ENCODE data around the gene BRWD1. TPM values are rescaled to one million over a fixed set of nuclear protein-coding genes. Genes with fewer than 3 reads are reported as not detected.
A peak's percentile ranks its signal among the peaks of the same experiment; 100 is the strongest.

Gene BRWD1
- total and polyA plus RNA-seq, 2 experiments from 2014 or later = 35.2 to 75.5 TPM

- no peaks in the 10 kb centered on the region for H3K9me3 Mint-ChIP-seq
These were observed 138.3 kb downstream of the BRWD1 start for GRCh38 chr21:39175154-39175553.

GRCh38 chr21:39173716-39174680, 139.4 kb downstream of the BRWD1 start:
- H3K4me2 ChIP-seq = no peak overlapping the region
- no peaks in the 10 kb centered on the region for H3K4me1 ChIP-seq (ENCODE audit: insufficient read depth)
- no peaks in the 10 kb centered on the region for H3F3A ChIP-seq (replicated peaks; ENCODE audit: low read depth)
- H3K27ac ChIP-seq (ENCODE audit: low read depth) = no peak overlapping the region
- no peak overlapping the region for H3K4me3 ChIP-seq
- peaks cover 8% of the 10 kb centered on the region for H4K20me1 ChIP-seq (replicated peaks; ENCODE audit: insufficient read depth)
- no peak overlapping the region for H2AFZ ChIP-seq
- no peak overlapping the region for H3K27ac Mint-ChIP-seq
- H3K9me3 Mint-ChIP-seq = no peaks in the 10 kb centered on the region
- no peaks in the 10 kb centered on the region for H3K27me3 Mint-ChIP-seq (ENCODE audit: insufficient read depth, low read depth, poor library complexity)
- H3K79me2 ChIP-seq (replicated peaks; ENCODE audit: insufficient read depth) = peaks cover 13% of the 10 kb centered on the region; the same call in 1 of the 2 replicates
- peaks cover 8% of the 10 kb centered on the region; the same call in 1 of the 2 replicates for H3K36me3 ChIP-seq (ENCODE audit: insufficient read depth)
- H3K36me3 Mint-ChIP-seq (ENCODE audit: low read depth) = peaks cover 74% of the 10 kb centered on the region
- H3K27me3 ChIP-seq (ENCODE audit: insufficient read depth) = no peaks in the 10 kb centered on the region
- ATAC-seq (no peak), DNase-seq (ENCODE audit: low spot score) (no peak)
- H3K9me2 ChIP-seq (ENCODE audit: insufficient read depth) = no peaks in the 10 kb centered on the region
- TF ChIP-seq NANOG (IDR thresholded peaks at IDR 0.05; ENCODE audit: borderline replicate concordance) = no peak
- no peak for TF ChIP-seq REST (IDR thresholded peaks at IDR 0.05; ENCODE audit: unreplicated experiment)
- TF ChIP-seq CREB1 (CRISPR knock-in tag; IDR thresholded peaks at IDR 0.05; ENCODE audit: low read depth) = no peak
- no peak for TF ChIP-seq EZH2phosphoT487 (IDR thresholded peaks at IDR 0.05; ENCODE audit: unreplicated experiment)
- TF ChIP-seq ZNF114 (CRISPR knock-in tag; IDR thresholded peaks at IDR 0.05) = no peak
- H3K4me1 Mint-ChIP-seq = no peaks in the 10 kb centered on the region
- H3K4me3 Mint-ChIP-seq = no peak overlapping the region; the same call in 2 of the 3 replicates

More at GRCh38 chr21:39175154-39175553, 138.3 kb downstream of the BRWD1 start:
- H3K4me3 Mint-ChIP-seq = no peak overlapping the region
- Histone ChIP-seq H3K4me3 (no peak overlapping the region), H2AFZ (no peak overlapping the region), H3K4me2 (no peak overlapping the region), H3K79me2 (replicated peaks; ENCODE audit: insufficient read depth) (peaks cover 21% of the 10 kb centered on the region; the same call in 1 of the 2 replicates), H4K20me1 (replicated peaks; ENCODE audit: insufficient read depth) (peaks cover 8% of the 10 kb centered on the region; the same call in 1 of the 2 replicates), H3F3A (replicated peaks; ENCODE audit: low read depth) (no peaks in the 10 kb centered on the region), H3K36me3 (ENCODE audit: insufficient read depth) (peaks cover 8% of the 10 kb centered on the region; the same call in 1 of the 2 replicates), H3K27me3 (ENCODE audit: insufficient read depth) (no peaks in the 10 kb centered on the region), H3K9me2 (ENCODE audit: insufficient read depth) (no peaks in the 10 kb centered on the region), H3K4me1 (ENCODE audit: insufficient read depth) (no peaks in the 10 kb centered on the region), H3K27ac (ENCODE audit: low read depth) (no peak overlapping the region)
- ATAC-seq (no peak), DNase-seq (ENCODE audit: low spot score) (peak; percentile 34)
- no peak overlapping the region for H3K27ac Mint-ChIP-seq
- no peaks in the 10 kb centered on the region for H3K4me1 Mint-ChIP-seq
- H3K36me3 Mint-ChIP-seq (ENCODE audit: low read depth) = peaks cover 72% of the 10 kb centered on the region
- TF ChIP-seq CTCF (conservative IDR thresholded peaks at IDR 0.05; ENCODE audit: low read depth in 2 of 2) (peak in 1 of 2 experiments; percentile 49; a peak in 3 of 4 replicates), NANOG (IDR thresholded peaks at IDR 0.05; ENCODE audit: borderline replicate concordance) (no peak)
- H3K27me3 Mint-ChIP-seq (ENCODE audit: insufficient read depth, low read depth, poor library complexity) = no peaks in the 10 kb centered on the region

All from GM23338 (cell line).